OCI-LY1 (cell line): ENCODE results near the gene CRYGN.

ENCODE experiments used
- CTCF ChIP-seq: fragments of 200-600 bp; sonication (generic), shearing (Covaris generic); IDR thresholded peaks from 2 replicates; pipeline ENCODE4 v1.5.1; 2017; ENCODE audit warnings: mild to moderate bottlenecking, antibody characterized with exemption, low read length, moderate library complexity, mixed read lengths
- EZH2 ChIP-seq: fragments of 200-600 bp; sonication (generic), shearing (Covaris generic); IDR thresholded peaks from 2 replicates; pipeline ENCODE4 v1.8.0; 2017; ENCODE audit warnings: borderline replicate concordance, mixed run types, mild to moderate bottlenecking, antibody characterized with exemption, low read length, moderate library complexity, mixed read lengths

DNA sequence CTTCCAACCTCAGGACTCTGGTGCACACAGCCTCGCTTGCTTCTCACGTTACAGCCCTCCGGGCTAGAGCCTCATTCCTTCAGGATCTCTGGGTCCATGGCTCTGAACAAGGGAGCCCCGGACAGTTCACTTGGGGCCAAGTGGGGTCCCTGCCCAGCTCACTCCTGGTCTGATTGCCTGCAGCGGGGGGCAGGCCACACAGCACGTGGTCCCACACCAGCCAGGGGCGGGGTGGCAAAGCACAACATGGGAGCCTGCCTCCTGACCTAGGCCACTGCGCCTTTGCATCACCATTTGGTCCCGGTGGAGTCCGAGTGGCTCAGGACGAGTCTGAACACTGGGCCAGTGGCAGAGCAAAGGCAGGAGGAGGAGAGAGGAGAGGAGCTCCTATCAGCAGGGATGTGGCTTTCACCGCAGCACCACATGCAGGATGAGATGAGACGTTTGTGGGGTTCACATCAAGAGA is 13.4 kb upstream of the CRYGN start:
- TF ChIP-seq CTCF = no peak
- TF ChIP-seq EZH2 = no peak
